NOMO-1 treated with DMSO at 0.1 percent for 48 hours (cell line): ENCODE data around the gene ARRDC1.

ENCODE experiments used
- DNase-seq: peaks from one replicate; lab custom pipeline; 2025; ENCODE audit not compliant: unreplicated experiment; lab: John Stamatoyannopoulos, UW

Gene ARRDC1

GRCh38 chr9:137632230-137633161 is 27.0 kb downstream of the ARRDC1 start:
- no peak for DNase-seq

GRCh38 chr9:137634016-137634415 is 28.5 kb downstream of the ARRDC1 start:
- DNase-seq = no peak

- no peak for DNase-seq
These were observed 33.2 kb downstream of the ARRDC1 start for GRCh38 chr9:137638680-137639079.

GRCh38 chr9:137639303-137640051 is 34.0 kb downstream of the ARRDC1 start:
- DNase-seq = peak; percentile 32

- no peak for DNase-seq
These were observed 35.4 kb downstream of the ARRDC1 start for GRCh38 chr9:137640862-137641261.

GRCh38 chr9:137642118-137642601 is 36.7 kb downstream of the ARRDC1 start:
- no peak for DNase-seq

GRCh38 chr9:137642892-137643291 is 37.4 kb downstream of the ARRDC1 start:
- DNase-seq = no peak

- DNase-seq = no peak
These were observed 38.4 kb downstream of the ARRDC1 start for GRCh38 chr9:137643921-137644320.

GRCh38 chr9:137645211-137645610 is 39.7 kb downstream of the ARRDC1 start:
- no peak for DNase-seq

- DNase-seq = no peak
These were observed 40.9 kb downstream of the ARRDC1 start for GRCh38 chr9:137646341-137646740.

- no peak for DNase-seq
These were observed 41.7 kb downstream of the ARRDC1 start for GRCh38 chr9:137647096-137647714.

- no peak for DNase-seq
These were observed 42.9 kb downstream of the ARRDC1 start for GRCh38 chr9:137648396-137648795.

- no peak for DNase-seq
These were observed 44.1 kb downstream of the ARRDC1 start for GRCh38 chr9:137649553-137649952.

- DNase-seq = no peak
These were observed 44.8 kb downstream of the ARRDC1 start for GRCh38 chr9:137650259-137650658.

- DNase-seq = no peak
These were observed 45.3 kb downstream of the ARRDC1 start for GRCh38 chr9:137650779-137651178.

- no peak for DNase-seq
These were observed 50.9 kb downstream of the ARRDC1 start for GRCh38 chr9:137656416-137656815.

- no peak for DNase-seq
These were observed 52.1 kb downstream of the ARRDC1 start for GRCh38 chr9:137657606-137658005.

- DNase-seq = no peak
These were observed 53.3 kb downstream of the ARRDC1 start for GRCh38 chr9:137658781-137659180.

GRCh38 chr9:137660144-137660543 is 54.7 kb downstream of the ARRDC1 start:
- DNase-seq = no peak

- DNase-seq = no peak
These were observed 58.1 kb downstream of the ARRDC1 start for GRCh38 chr9:137663584-137663983.

- no peak for DNase-seq
These were observed 59.2 kb downstream of the ARRDC1 start for GRCh38 chr9:137664676-137665075.
